HUES64 (cell line): ENCODE data around the gene GSPT1. TPM values are rescaled to one million over a fixed set of nuclear protein-coding genes. Genes with fewer than 3 reads are reported as not detected.
"Not testable (repeated sequence)": the region's sequence is repeated elsewhere in the genome, so short reads cannot be mapped to it uniquely, and the experiment has no call there.

ENCODE experiments used
- H3K27ac ChIP-seq: 2 replicates; pipeline ENCODE4 v1.7.0; 2013; ENCODE audit warnings: low read depth, low read length, inconsistent platforms
- H3K27me3 ChIP-seq: 2 replicates; pipeline ENCODE4 v1.6.1; 2013; ENCODE audit warnings: mild to moderate bottlenecking, low read length; ENCODE audit not compliant: insufficient read depth
- H3K36me3 ChIP-seq: 2 replicates; pipeline ENCODE4 v1.6.1; 2013; ENCODE audit warnings: mild to moderate bottlenecking, low read length; ENCODE audit not compliant: insufficient read depth
- H3K4me1 ChIP-seq: 2 replicates; pipeline ENCODE4 v1.6.1; 2013; ENCODE audit warnings: mild to moderate bottlenecking, low read length, moderate library complexity; ENCODE audit not compliant: insufficient read depth
- H3K4me3 ChIP-seq: 2 replicates; pipeline ENCODE4 v1.5.1; 2013; ENCODE audit warnings: mild to moderate bottlenecking, low read length, moderate library complexity
- H3K9ac ChIP-seq: 2 replicates; pipeline ENCODE4 v1.6.1; 2013; ENCODE audit warnings: mild to moderate bottlenecking, low read depth, low read length
- H3K9me3 ChIP-seq: 2 replicates; pipeline ENCODE4 v1.6.1; 2013; ENCODE audit warnings: low read depth, low read length; ENCODE audit not compliant: insufficient read depth
- WGBS: fragments of 150-250, 120-280 bp; methylation state at CpG from one replicate; pipeline ENCODE4 v1.1.7; 2013; ENCODE audit warnings: missing lambda C conversion rate; 5-methylcytosine and 5-hydroxymethylcytosine counted together
- polyA plus RNA-seq, 2 experiments: library from polyadenylated mRNA; stranded (reverse); fragments of 50-300 nt; gene quantifications; one replicate each; pipeline ENCODE4 v1.2.3, GENCODE V29; 2013

GSPT1 gene
- 128 TPM for polyA plus RNA-seq (2013, experiment 1 of 2)
- polyA plus RNA-seq (2013, experiment 2 of 2): 123 TPM

DNA sequence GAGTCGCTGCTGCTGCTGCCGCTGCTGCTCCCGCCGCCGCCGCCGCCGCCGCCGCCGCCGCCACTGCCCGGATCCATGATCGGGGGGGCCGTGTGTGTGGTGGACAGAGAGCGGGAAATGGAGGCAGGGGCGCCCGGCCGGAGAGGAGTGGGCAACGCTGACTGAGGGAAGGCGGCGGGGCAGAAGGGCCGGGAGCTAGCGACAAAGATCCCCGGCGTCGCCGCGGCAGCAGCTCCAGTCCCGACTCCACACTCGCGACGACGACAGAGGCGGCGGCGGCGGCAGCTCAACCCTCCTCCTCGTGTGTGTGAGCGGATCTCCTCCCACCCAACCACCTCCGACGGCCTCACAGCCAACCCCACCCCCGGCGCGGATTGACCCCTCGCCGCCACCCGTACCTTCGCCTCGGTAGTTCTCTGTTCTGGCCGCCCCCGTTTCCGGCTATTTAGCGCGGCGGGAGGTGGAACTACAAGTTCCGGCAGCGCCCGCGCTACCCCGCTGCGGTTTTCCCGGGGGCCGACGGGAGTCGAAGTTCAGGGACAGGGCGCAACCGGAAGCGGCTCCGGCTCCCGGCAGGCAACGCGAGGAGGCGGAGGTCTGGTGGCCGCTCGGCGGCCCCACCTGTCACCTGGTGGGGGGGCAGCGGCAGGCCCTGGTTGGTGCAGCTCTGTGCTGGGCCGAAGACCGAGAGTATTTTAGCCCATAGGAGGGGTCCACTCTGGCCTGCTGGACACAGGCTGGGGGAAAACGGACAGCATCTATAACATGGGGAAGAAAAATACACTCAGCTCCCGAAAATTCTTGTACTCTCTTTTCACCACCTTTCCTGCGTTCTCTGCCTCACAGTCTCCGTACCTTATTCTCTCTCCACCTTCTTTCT lies at the start of gene GSPT1:
GSPT1 (minus strand) TSS at position 313 of the 880 bp plus-strand sequence; CDS start at position 77, 236 bp downstream.
- Histone ChIP-seq H3K4me1 (peaks cover 22% of the 10 kb centered on the region), H3K27me3 (no peaks in the 10 kb centered on the region), H3K9me3 (no peaks in the 10 kb centered on the region), H3K9ac (peak within 1 kb of the TSS; percentile 59), H3K27ac (peak within 1 kb of the TSS; percentile 39), H3K4me3 (peak within 1 kb of the TSS; percentile 75), H3K36me3 (no peaks in the 10 kb centered on the region)
- WGBS: 2% methylated on average over 84 of the region's 84 CpGs

- whole genome bisulfite sequencing: 86% methylated on average over 9 of the region's 9 CpGs
- Histone ChIP-seq H3K27me3 (no peaks in the 10 kb centered on the region), H3K36me3 (no peaks in the 10 kb centered on the region), H3K9ac (no peak within 1 kb of the TSS), H3K27ac (no peak within 1 kb of the TSS), H3K9me3 (no peaks in the 10 kb centered on the region), H3K4me1 (no peaks in the 10 kb centered on the region), H3K4me3 (no peak within 1 kb of the TSS)
Observed at GRCh38 chr16:11964761-11965551, 49.2 kb upstream of the GSPT1 start, which contains the start of gene TNFRSF17. TSS of gene TNFRSF17 (plus strand) at chr16:11965210. CDS start at chr16:11965325, 115 bp downstream.

- 88% methylated on average over 6 of the region's 6 CpGs for WGBS
- Histone ChIP-seq H3K9ac (no peak overlapping the region), H3K36me3 (no peaks in the 10 kb centered on the region), H3K4me1 (no peaks in the 10 kb centered on the region), H3K9me3 (no peaks in the 10 kb centered on the region), H3K4me3 (no peak overlapping the region), H3K27ac (no peak overlapping the region), H3K27me3 (no peaks in the 10 kb centered on the region)
Observed at GRCh38 chr16:11963706-11964105, 48.0 kb upstream of the GSPT1 start.

DNA sequence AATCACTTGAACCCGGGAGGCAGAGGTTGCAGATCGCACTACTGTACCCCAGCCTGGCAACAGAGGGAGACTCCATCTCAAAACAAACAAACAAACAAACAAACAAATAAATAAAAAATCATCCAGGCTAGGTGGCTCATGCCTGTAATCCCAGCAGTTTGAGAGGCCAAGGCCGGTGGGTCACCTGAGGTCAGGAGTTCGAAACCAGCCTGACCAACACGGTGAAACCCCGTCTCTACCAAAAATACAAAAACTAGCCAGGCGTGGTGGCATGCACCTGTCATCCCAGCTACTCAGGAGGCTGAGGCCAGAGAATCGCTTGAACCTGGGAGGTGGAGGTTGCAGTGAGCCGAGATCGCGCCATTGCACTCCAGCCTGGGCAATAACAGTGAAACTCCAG lies 47.2 kb upstream of the GSPT1 start:
- H3K36me3 ChIP-seq, H3K9me3 ChIP-seq, H3K27me3 ChIP-seq, H3K9ac ChIP-seq, H3K27ac ChIP-seq, H3K4me3 ChIP-seq, H3K4me1 ChIP-seq: not testable (repeated sequence)
- WGBS: 95% methylated on average over 11 of the region's 11 CpGs

DNA sequence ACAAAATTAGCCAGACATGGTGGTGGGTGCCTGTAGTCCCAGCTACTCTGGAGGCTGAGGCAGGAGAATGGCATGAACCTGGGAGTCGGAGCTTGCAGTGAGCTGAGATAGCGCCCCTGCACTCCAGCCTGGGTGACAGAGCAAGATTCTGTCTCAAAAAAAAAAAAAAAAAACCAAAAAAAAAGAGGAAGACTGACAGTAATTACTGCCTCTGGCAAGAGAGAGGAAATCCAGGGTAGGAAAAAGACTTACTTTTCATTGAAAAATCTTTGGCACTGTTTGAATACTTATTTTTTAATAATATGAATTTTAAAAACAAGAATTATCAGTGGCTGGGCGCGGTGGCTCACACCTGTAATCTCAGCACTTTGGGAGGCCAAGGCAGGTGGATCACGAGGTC lies 46.7 kb upstream of the GSPT1 start:
- WGBS: 86% methylated on average over 5 of the region's 5 CpGs
- H3K27me3 ChIP-seq: not testable (repeated sequence)

DNA sequence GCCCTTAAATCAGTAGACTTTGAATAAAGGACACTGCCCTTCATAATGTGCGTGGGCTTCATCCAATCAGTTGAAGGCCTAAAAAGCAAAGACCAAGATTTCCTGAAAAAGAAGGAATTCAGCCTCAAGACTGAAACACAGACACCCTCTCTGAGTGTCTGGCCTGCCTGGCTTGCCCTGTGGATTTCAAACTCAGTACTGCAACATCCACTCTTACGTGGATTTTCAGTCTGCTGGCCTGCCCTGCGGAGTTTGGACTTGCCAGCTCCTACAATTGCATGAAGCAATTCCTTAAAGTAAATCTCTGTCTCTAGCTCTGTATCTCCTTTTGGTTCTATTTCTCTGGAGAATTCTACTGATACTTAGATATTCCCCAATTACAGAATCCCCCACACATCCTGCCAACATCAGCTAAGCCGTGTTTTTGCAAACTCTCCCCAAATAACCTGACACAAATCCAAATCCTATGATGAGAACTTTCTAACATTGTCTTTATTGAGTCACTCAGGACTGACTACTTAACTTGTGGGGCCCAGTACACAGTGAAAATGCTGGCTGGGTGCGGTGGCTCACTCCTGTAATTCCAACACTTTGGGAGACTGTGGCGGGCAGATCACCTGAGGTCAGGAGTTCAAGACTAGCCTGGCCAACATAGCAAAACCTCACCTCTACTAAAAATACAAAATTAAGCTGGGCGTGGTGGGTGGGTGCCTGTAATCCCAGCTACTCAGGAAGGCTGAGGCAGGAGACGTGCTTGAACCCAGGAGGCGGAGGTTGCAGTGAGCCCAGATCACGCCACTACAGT lies 42.0 kb upstream of the GSPT1 start:
- no peaks in the 10 kb centered on the region; the same call in 1 of the 2 replicates for H3K4me1 ChIP-seq
- no peak overlapping the region for H3K4me3 ChIP-seq
- H3K27me3 ChIP-seq: no peaks in the 10 kb centered on the region
- WGBS: 92% methylated on average over 10 of the region's 10 CpGs
- no peaks in the 10 kb centered on the region for H3K9me3 ChIP-seq
- no peak overlapping the region for H3K27ac ChIP-seq
- H3K9ac ChIP-seq: no peak overlapping the region
- H3K36me3 ChIP-seq: no peaks in the 10 kb centered on the region

More for the DNA sequence above, 46.7 kb upstream of the GSPT1 start:
- H3K9ac ChIP-seq, H3K27ac ChIP-seq, H3K36me3 ChIP-seq, H3K4me3 ChIP-seq, H3K4me1 ChIP-seq, H3K9me3 ChIP-seq: not testable (repeated sequence)

GRCh38 chr16:11956558-11956957 lies 40.8 kb upstream of the GSPT1 start:
- no peak overlapping the region for H3K27ac ChIP-seq
- H3K9me3 ChIP-seq: no peaks in the 10 kb centered on the region
- H3K4me1 ChIP-seq: no peaks in the 10 kb centered on the region; the same call in 1 of the 2 replicates
- 99% methylated on average over 2 of the region's 2 CpGs for WGBS
- H3K4me3 ChIP-seq: no peak overlapping the region
- no peak overlapping the region for H3K9ac ChIP-seq
- H3K36me3 ChIP-seq: no peaks in the 10 kb centered on the region
- H3K27me3 ChIP-seq: no peaks in the 10 kb centered on the region

DNA sequence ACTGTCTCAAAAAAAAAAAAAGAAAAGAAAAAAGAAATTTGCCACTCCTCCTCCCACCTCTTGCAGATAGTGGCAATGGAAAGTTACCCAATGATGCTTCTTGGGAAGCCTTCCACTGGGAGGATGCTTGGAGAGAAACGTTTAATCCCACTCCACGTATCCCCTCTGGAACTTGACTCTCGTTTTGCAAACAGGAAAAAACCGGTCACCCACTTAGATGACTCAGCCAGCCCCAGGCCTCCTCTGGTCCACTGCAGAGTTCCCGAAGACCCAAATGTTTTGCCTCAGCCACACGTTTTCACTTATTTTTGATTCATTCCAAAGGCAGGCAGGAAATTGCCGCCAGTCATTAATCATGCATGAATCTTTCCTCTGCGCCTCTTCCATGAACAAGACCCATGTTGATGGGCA lies 40.0 kb upstream of the GSPT1 start:
- Histone ChIP-seq H3K4me1 (no peaks in the 10 kb centered on the region; the same call in 1 of the 2 replicates), H3K4me3 (no peak overlapping the region), H3K9me3 (no peaks in the 10 kb centered on the region), H3K27ac (no peak overlapping the region), H3K27me3 (no peaks in the 10 kb centered on the region), H3K9ac (no peak overlapping the region), H3K36me3 (no peaks in the 10 kb centered on the region)
- WGBS: 68% methylated on average over 8 of the region's 8 CpGs

DNA sequence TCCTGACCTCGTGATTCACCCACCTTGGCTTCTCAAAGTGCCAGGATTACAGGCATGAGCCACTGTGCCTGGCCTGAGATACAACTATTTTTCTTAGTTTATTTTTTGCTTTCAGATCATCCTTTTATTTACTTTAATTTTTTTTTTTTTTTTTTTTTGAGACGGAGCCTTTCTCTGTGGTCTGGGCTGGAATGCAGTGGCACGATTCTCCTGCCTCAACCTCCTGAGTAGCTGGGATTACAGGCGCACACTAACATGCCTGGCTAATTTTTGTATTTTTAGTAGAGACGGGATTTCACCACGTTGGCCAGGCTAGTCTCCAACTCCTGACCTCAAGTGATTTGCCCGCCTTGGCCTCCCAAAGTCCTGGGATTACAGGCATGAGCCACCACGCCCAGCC lies 37.8 kb upstream of the GSPT1 start:
- H3K4me3 ChIP-seq, H3K36me3 ChIP-seq, H3K27ac ChIP-seq, H3K27me3 ChIP-seq, H3K9me3 ChIP-seq, H3K4me1 ChIP-seq, H3K9ac ChIP-seq: not testable (repeated sequence)
- 93% methylated on average over 7 of the region's 8 CpGs for WGBS

GRCh38 chr16:11950388-11950787 lies 34.6 kb upstream of the GSPT1 start:
- no peaks in the 10 kb centered on the region for H3K27me3 ChIP-seq

More at GRCh38 chr16:11950388-11950787, 34.6 kb upstream of the GSPT1 start:
- H3K27ac ChIP-seq: no peak overlapping the region
- no peak overlapping the region for H3K9ac ChIP-seq
- H3K4me1 ChIP-seq: no peaks in the 10 kb centered on the region
- WGBS: 92% methylated on average over 5 of the region's 5 CpGs
- no peak overlapping the region for H3K4me3 ChIP-seq
- H3K9me3 ChIP-seq: no peaks in the 10 kb centered on the region
- no peaks in the 10 kb centered on the region for H3K36me3 ChIP-seq
